Tibial nerve (tissue), 4 donors: ENCODE results near the gene DRD3.

ENCODE experiments used
- CTCF ChIP-seq, 5 experiments: fragments of 200-600 bp in 3 of 5; fragments of 450-650 bp in 2 of 5; sonication (generic) in 3 of 5; IDR thresholded peaks; one replicate each; pipeline ENCODE4 v1.5.1; 2016 to 2019; ENCODE audit warnings: antibody characterized with exemption in 5 of 5, mild to moderate bottlenecking in 3 of 5, moderate library complexity in 2 of 5
- EP300 ChIP-seq, 2 donors: sonication (generic); formaldehyde crosslinking; IDR thresholded peaks; one replicate each; pipeline ENCODE4 v1.6.1; 2017; ENCODE audit warnings: antibody characterized with exemption in 2 of 2, mild to moderate bottlenecking in 1 of 2
- POLR2A ChIP-seq, 2 donors: fragments of 450-650 bp; IDR thresholded peaks; one replicate each; pipeline ENCODE4 v1.6.1; 2017; ENCODE audit warnings: antibody characterized with exemption in 2 of 2, mild to moderate bottlenecking in 2 of 2, moderate library complexity in 2 of 2

DNA sequence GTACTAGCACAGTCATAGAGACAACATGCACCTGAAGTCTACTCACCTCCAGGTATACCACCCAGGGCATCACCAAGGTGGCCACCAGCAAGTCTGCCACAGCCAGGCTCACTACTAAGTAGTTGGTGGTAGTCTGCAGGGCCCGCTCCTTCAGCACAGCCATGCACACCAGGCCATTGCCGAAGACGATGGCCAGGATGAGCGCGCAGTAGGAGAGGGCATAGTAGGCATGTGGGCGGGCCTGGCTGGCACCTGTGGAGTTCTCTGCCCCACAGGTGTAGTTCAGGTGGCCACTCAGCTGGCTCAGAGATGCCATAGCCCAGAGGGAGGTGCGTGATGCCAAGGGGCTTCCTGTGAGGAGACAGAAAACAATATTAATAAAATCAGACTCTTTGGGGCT lies 7.2 kb downstream of the DRD3 start:
- TF ChIP-seq CTCF (IDR thresholded peaks at IDR 0.05) (no peak), EP300 (IDR thresholded peaks at IDR 0.05) (no peak), POLR2A (IDR thresholded peaks at IDR 0.05) (no peak)
